Measurements from ENCODE around the gene SOX12. TPM values are rescaled to one million over a fixed set of nuclear protein-coding genes. Genes with fewer than 3 reads are reported as not detected.
"Not testable (repeated sequence)": the region's sequence is repeated elsewhere in the genome, so short reads cannot be mapped to it uniquely, and the experiment has no call there.

Gene SOX12
- total RNA-seq, 1 experiment from 2014 or later = 14.7 TPM

GRCh38 chr20:371755-372542 is 46.6 kb downstream of the SOX12 start:
- no TSS peak for BruUV-seq (replicated peaks)
- H3K4me1 Mint-ChIP-seq (ENCODE audit: low read depth, unreplicated experiment) = peaks cover 60% of the 10 kb centered on the region
- CTCF ChIA-PET = interaction anchor here (0.6 to 2.2 kb wide), 5 partner anchors 10 to 106 kb away, joined by 4 to 16 read pairs (median 5); no protein-coding TSS in a partner anchor

GRCh38 chr20:372543-373082 is 47.3 kb downstream of the SOX12 start:
- Mint-ChIP-seq H3K4me3 (ENCODE audit: unreplicated experiment) (peak overlapping the region; percentile 66), H3K36me3 (ENCODE audit: insufficient read depth, unreplicated experiment) (peaks cover 26% of the 10 kb centered on the region), H3K4me1 (ENCODE audit: low read depth, unreplicated experiment) (peaks cover 55% of the 10 kb centered on the region), H3K27ac (ENCODE audit: unreplicated experiment) (peak overlapping the region; percentile 99)
- CTCF ChIA-PET = interaction anchor here (1.1 to 1.8 kb wide), 3 partner anchors 18 to 59 kb away, joined by 4 to 9 read pairs (median 6); no protein-coding TSS in a partner anchor
- H3K9me3 Mint-ChIP-seq (ENCODE audit: unreplicated experiment); H3K9me3 ChIP-seq; BruUV-seq (replicated peaks); H3K27me3 Mint-ChIP-seq (ENCODE audit: insufficient read depth, unreplicated experiment); H3K27me3 ChIP-seq (replicated peaks; ENCODE audit: control insufficient read depth, insufficient read depth, low read length); DNase-seq; H3K36me3 ChIP-seq (ENCODE audit: control insufficient read depth, insufficient read depth, low read length); H3K4me3 ChIP-seq (ENCODE audit: low read depth, low read length); intact Hi-C loops (cut with micrococcal nuclease; ENCODE audit: unreplicated experiment): not testable (repeated sequence)
- POLR2A ChIA-PET = interaction anchor here (0.7 to 4.0 kb wide), 6 partner anchors 9 to 35 kb away, joined by 3 to 75 read pairs (median 14); partner anchors contain the start of genes NRSN2, RBCK1 and TRIB3
- H3K4me1 ChIP-seq = peaks cover 61% of the 10 kb centered on the region

More at GRCh38 chr20:371755-372542, 46.6 kb downstream of the SOX12 start:
- Histone ChIP-seq H3K4me1 (peaks cover 68% of the 10 kb centered on the region), H3K27me3 (replicated peaks; ENCODE audit: control insufficient read depth, insufficient read depth, low read length) (no peaks in the 10 kb centered on the region), H3K36me3 (ENCODE audit: control insufficient read depth, insufficient read depth, low read length) (no peaks in the 10 kb centered on the region), H3K9me3 (no peaks in the 10 kb centered on the region), H3K4me3 (ENCODE audit: low read depth, low read length) (no peak overlapping the region)
- Mint-ChIP-seq H3K27me3 (ENCODE audit: insufficient read depth, unreplicated experiment) (no peaks in the 10 kb centered on the region), H3K27ac (ENCODE audit: unreplicated experiment) (peak overlapping the region; percentile 99), H3K4me3 (ENCODE audit: unreplicated experiment) (peak overlapping the region; percentile 66), H3K9me3 (ENCODE audit: unreplicated experiment) (no peaks in the 10 kb centered on the region), H3K36me3 (ENCODE audit: insufficient read depth, unreplicated experiment) (peaks cover 26% of the 10 kb centered on the region)
- intact Hi-C loops (cut with micrococcal nuclease; ENCODE audit: unreplicated experiment) = loop anchor here (2.0 kb wide), 1 partner anchor 17 kb away; no protein-coding TSS in a partner anchor
- peak; percentile 96 to 98 for DNase-seq
- POLR2A ChIA-PET = interaction anchor here (0.5 to 4.0 kb wide), 9 partner anchors 9 to 51 kb away, joined by 3 to 75 read pairs (median 5); partner anchors contain the start of genes NRSN2, RBCK1 and TRIB3
- no peak for TF ChIP-seq CTCF (IDR thresholded peaks at IDR 0.05; ENCODE audit: insufficient read depth in 1 of 2, low read depth in 1 of 2, low read length in 1 of 2, severe bottlenecking in 1 of 2, unreplicated experiment in 1 of 2)

DNA sequence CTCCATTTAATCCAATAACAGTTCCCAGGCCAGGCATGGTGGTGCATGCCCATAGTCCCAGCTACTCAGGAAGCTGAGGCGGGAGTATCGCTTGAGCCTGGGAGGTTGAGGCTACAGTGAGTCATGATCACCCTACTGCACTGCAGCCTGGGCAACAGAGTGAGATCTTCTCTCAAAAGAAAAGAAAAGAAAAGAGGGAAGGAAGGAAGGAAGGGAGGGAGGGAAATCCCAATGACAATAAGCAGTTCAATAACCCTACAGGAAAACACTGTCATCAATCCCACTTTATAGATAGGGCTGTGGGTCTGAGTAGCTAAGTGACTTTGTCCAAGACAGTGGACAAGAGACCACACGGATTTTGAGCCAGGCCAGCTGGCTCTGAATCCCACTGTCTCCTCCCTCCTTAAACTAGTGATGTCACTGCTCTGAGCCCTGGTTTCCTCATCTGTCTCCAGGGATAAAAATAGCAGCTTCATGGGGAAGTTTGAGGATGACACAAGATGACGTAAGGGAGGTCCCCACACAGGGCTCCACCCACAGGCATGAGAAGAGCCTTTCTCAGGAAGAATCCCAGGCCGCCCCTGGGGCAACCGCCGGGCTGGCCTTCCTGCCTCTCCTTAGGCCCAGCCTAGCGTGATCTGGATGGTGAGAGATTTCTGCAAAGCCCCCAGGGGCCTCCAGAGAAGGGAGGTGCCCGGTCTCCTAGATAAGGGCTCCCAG is 48.0 kb downstream of the SOX12 start:
- Histone ChIP-seq H3K4me3 (ENCODE audit: low read depth, low read length) (no peak overlapping the region), H3K4me1 (peaks cover 56% of the 10 kb centered on the region), H3K27me3 (replicated peaks; ENCODE audit: control insufficient read depth, insufficient read depth, low read length) (no peaks in the 10 kb centered on the region), H3K36me3 (ENCODE audit: control insufficient read depth, insufficient read depth, low read length) (no peaks in the 10 kb centered on the region), H3K9me3 (no peaks in the 10 kb centered on the region)
- intact Hi-C loops (cut with micrococcal nuclease; ENCODE audit: unreplicated experiment) = no loop called here
- Mint-ChIP-seq H3K27me3 (ENCODE audit: insufficient read depth, unreplicated experiment) (no peaks in the 10 kb centered on the region), H3K4me3 (ENCODE audit: unreplicated experiment) (peak overlapping the region; percentile 21), H3K36me3 (ENCODE audit: insufficient read depth, unreplicated experiment) (peaks cover 26% of the 10 kb centered on the region), H3K27ac (ENCODE audit: unreplicated experiment) (peak overlapping the region; percentile 99), H3K9me3 (ENCODE audit: unreplicated experiment) (no peaks in the 10 kb centered on the region), H3K4me1 (ENCODE audit: low read depth, unreplicated experiment) (peaks cover 56% of the 10 kb centered on the region)
- TF ChIP-seq CTCF (IDR thresholded peaks at IDR 0.05; ENCODE audit: insufficient read depth in 1 of 2, low read depth in 1 of 2, low read length in 1 of 2, severe bottlenecking in 1 of 2, unreplicated experiment in 1 of 2) = no peak
- POLR2A ChIA-PET = interaction anchor here (0.6 to 4.0 kb wide), 5 partner anchors 8 to 34 kb away, joined by 3 to 75 read pairs (median 3); partner anchors contain the start of genes NRSN2 and TRIB3
- BruUV-seq (replicated peaks) = no TSS peak
- CTCF ChIA-PET = interaction anchor here (1.2 to 1.8 kb wide), 2 partner anchors 19 to 58 kb away, joined by 6 to 9 read pairs; no protein-coding TSS in a partner anchor
- peak; percentile 77 to 87 for DNase-seq

Data from Caco-2 (cell line).